NCI-H2196 treated with DMSO at 0.1 percent for 48 hours (cell line): Measurements from ENCODE around the gene CNTLN.
"Not testable (repeated sequence)": the region's sequence is repeated elsewhere in the genome, so short reads cannot be mapped to it uniquely, and the experiment has no call there.

Experiments used
- DNase-seq: peaks from one replicate; lab custom pipeline; 2025; ENCODE audit not compliant: unreplicated experiment; lab: John Stamatoyannopoulos, UW

The CNTLN gene

GRCh38 chr9:17134396-17135294 is at the start of gene CNTLN:
TSS of gene CNTLN (plus strand) at chr9:17135040. CDS start at chr9:17135066, 26 bp downstream.
- DNase-seq: peak; percentile 78

GRCh38 chr9:17088566-17088965 is 46.3 kb upstream of the CNTLN start:
- no peak for DNase-seq

GRCh38 chr9:17090041-17090440 is 44.8 kb upstream of the CNTLN start:
- DNase-seq: no peak

- peak; percentile 33 for DNase-seq
Measured at GRCh38 chr9:17116400-17116837, 18.4 kb upstream of the CNTLN start.

GRCh38 chr9:17117372-17117771 is 17.5 kb upstream of the CNTLN start:
- no peak for DNase-seq

GRCh38 chr9:17120203-17120602 is 14.6 kb upstream of the CNTLN start:
- DNase-seq: no peak

- DNase-seq: no peak
Measured at GRCh38 chr9:17121264-17121663, 13.6 kb upstream of the CNTLN start.

- no peak for DNase-seq
Measured at GRCh38 chr9:17130291-17130690, 4.5 kb upstream of the CNTLN start.

GRCh38 chr9:17130725-17131124 is 4.1 kb upstream of the CNTLN start:
- no peak for DNase-seq

GRCh38 chr9:17131494-17131893 is 3.3 kb upstream of the CNTLN start:
- DNase-seq: no peak

- no peak for DNase-seq
Measured at GRCh38 chr9:17135295-17136160, 688 bp downstream of the CNTLN start.

GRCh38 chr9:17137566-17137965 is 2.7 kb downstream of the CNTLN start:
- no peak for DNase-seq

GRCh38 chr9:17138503-17138902 is 3.7 kb downstream of the CNTLN start:
- DNase-seq: no peak

- DNase-seq: no peak
Measured at GRCh38 chr9:17140418-17140817, 5.6 kb downstream of the CNTLN start.

GRCh38 chr9:17148324-17148723 is 13.5 kb downstream of the CNTLN start:
- DNase-seq: no peak

GRCh38 chr9:17159469-17159868 is 24.6 kb downstream of the CNTLN start:
- DNase-seq: no peak

- DNase-seq: no peak
Measured at GRCh38 chr9:17160327-17160726, 25.5 kb downstream of the CNTLN start.

- DNase-seq: no peak
Measured at GRCh38 chr9:17165764-17166163, 30.9 kb downstream of the CNTLN start.

GRCh38 chr9:17166346-17166745 is 31.5 kb downstream of the CNTLN start:
- DNase-seq: no peak

GRCh38 chr9:17171309-17172094 is 36.7 kb downstream of the CNTLN start:
- no peak for DNase-seq

GRCh38 chr9:17177496-17177895 is 42.7 kb downstream of the CNTLN start:
- not testable (repeated sequence) for DNase-seq
